Mammary epithelial cell (primary cell): ENCODE data around the gene GALNT13.

Experiments
- CTCF ChIP-seq, 2 donors: IDR thresholded peaks in 1 of 2; conservative IDR thresholded peaks in 1 of 2; 2 replicates each; pipeline ENCODE4 v1.5.1; 2011 to 2012; ENCODE audit warnings: inconsistent platforms in 2 of 2, low read length in 2 of 2, mild to moderate bottlenecking in 2 of 2, control low read depth in 1 of 2, low read depth in 1 of 2; ENCODE audit not compliant: insufficient read depth in 1 of 2; ENCODE audit errors: extremely low read depth in 1 of 2
- EZH2 ChIP-seq: IDR thresholded peaks from 2 replicates; pipeline ENCODE4 v1.6.1; 2012; ENCODE audit warnings: low read length, inconsistent platforms, borderline replicate concordance

GRCh38 chr2:154447727-154448418 is 576.2 kb downstream of the GALNT13 start:
- TF ChIP-seq CTCF (conservative IDR thresholded peaks at IDR 0.05 in 1 of 2, IDR thresholded peaks at IDR 0.05 in 1 of 2; ENCODE audit: extremely low read depth in 1 of 2, insufficient read depth in 1 of 2, low read depth in 1 of 2, low read length in 2 of 2) (no peak), EZH2 (no peak)
